Ramos (cell line): ENCODE data around the gene C15orf61.

Experiments
- in situ Hi-C: fragments of 300-500 bp; cut with MboI; formaldehyde crosslinking; loops from one replicate; pipeline ENCODE4 v1.14.3; 2022; ENCODE audit warnings: low sequenced_read_pairs; ENCODE audit not compliant: unreplicated experiment

The C15orf61 gene

DNA sequence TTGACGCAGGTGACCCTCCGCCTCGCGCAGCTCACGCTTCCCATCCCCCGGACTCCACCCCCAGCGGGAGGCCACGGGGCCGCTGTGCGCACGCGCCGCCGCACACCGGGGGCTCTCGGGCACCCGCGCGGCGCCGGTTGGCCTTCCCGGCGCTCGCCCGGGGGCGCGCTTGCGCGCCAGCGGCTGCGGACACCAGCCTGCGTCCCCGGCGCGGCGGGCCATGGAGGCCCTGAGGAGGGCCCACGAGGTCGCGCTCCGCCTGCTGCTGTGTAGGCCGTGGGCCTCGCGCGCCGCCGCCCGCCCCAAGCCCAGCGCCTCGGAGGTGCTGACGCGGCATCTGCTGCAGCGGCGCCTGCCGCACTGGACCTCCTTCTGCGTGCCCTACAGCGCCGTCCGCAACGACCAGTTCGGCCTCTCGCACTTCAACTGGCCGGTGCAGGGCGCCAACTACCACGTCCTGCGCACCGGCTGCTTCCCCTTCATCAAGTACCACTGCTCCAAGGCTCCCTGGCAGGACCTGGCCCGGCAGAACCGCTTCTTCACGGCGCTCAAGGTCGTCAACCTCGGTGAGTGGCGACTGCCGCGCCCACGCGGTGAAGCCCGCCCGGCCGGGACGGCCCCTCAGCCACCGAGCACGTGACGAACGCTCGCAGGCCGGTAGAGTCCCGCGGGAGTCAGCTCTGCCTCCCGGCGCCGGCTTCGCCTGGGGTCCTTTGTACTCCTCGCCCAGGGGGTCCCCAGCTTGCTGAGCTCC, at the start of gene C15orf61:
C15orf61 (plus strand) TSS at position 103 of the 754 bp plus-strand sequence; CDS start at position 221, 118 bp downstream.
- in situ Hi-C loops: no loop called here

DNA sequence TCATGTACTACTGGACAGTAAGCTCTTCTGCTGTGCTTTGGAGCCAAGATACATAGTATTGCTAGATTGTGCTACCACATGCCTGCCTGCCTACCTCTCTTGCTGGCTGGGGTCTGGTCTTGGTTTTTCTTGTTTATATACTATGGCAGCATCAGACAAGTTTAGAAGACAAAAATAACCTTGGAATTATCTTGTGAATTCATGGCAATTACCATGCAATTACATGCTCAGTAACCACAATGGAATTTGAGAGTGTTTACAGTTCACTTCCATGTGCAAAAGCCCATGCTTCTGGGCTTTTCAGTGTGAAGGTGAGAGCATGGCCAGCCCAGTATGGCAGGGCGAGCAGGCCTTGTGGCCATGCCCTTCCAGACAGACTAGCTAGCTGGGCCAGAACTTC, 48.0 kb upstream of the C15orf61 start:
- in situ Hi-C loops: no loop called here

DNA sequence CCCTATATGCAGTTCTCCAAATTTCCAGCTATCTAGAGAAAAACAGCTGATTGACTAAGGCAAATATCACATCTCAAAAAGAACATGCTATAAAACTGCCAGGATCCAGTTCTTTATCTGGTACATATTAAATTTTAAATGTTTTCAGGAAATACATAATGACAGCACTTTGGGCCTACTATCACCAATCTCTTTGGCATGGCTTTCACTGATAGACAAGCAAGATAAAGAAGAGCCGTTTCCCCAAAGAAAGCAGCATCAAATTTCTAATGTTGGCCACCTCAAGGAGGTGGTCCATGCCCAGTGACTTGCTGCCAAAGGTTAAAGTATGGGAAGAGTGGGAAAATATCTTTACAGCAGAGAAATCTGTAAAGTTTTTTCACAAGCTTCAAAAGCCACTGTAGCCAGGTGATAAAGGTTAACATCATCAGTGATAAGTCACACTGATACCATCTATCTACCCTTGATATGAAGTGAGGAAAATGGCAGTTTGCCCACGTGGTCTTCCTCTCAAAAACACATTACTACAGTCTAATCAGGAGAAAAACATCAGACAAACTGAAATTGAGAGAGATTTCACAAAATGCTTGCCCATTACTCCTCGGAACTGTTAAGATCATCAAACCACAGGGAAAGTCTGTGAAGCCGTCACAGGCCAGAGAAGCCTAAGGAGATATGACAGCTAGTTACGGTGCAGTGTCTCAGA, 46.4 kb upstream of the C15orf61 start:
- in situ Hi-C loops: no loop called here

DNA sequence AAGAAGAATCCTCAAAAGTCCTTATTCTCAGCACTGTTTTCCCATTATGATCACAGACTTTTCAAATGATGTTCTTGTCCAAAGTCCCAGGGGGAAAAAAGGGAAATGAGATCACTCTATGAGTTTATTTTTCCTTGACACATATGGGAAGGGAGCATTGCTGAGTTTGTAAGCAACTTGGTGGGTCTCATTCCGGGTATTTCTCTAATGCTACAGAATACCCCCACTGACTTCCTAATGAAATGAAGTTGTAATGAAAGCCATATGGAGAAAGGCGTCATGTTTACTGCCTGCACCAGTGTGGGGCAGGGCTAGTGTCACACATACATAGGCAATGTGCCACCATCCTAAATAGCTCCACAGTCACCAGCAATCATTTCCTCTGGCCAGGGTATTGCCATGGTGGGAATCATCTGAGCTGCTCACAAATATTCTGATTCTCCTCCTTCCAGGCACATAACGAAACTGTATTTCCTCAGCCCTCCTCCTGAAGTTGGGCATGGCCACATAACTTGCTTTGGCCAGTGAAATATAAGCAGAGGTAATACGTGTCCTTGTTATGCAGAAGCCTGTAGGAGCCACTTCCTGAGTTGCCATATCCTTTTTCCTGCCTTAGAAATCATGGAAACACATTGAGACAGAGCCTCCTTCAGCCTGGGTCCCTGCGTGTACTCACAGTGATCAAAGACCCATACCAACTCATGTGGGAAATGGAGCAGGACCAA, 41.0 kb upstream of the C15orf61 start:
- in situ Hi-C loops: no loop called here

DNA sequence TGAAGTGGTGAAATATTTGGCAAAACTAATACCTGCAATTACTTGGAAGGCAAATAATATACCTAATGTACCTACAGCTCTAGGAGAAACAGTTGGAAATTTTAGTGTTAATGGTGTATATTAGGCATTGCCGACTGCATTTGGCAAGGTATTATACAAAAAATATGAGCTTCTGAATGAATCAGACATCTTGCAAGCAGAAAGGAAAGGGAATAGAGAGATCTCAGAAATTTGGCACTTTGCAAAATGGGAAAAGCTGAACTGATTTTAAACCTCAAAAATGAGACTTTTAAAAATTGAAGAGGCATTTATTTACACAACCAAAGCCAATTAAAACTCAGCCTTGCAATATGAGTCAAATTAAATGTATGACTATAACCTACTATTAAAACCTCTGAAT, 40.2 kb upstream of the C15orf61 start:
- in situ Hi-C loops: no loop called here

DNA sequence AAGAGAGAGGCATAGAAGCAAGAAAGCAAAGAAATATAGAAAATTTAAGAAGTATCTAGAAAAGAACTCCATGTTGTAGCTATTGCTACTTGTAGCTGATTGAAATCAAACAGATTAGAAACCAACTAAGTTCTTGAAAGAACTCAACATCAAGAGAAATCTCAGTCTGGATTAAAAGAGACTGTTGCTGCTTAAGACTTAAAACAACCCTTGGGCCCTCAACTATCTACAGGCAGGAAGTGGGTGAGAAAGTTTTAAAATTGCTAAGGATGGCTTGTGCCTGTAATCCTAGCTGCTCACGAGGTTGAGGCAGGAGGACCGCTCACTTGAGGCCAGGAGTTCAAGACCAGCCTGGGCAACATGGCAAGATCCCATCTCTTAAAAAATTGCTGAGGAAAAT, 39.3 kb upstream of the C15orf61 start:
- in situ Hi-C loops: no loop called here

DNA sequence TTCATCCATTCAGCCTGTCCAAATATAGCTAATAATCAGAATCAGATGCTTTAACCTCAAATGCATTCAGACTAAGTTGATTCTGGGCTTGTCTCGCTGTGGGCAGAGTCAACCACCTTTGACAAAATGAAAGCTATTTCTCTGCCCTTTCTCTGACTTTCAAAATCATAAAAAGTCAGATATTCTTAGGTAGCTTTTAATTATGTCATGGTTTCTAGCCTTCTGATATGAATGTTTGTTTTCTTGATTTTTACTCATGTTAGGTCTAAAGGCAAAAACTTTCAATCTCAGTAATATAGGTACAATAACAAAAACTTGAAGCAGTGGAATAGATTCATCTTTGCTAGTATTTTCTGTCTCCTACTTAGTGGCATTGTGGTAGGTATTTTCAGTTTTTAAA, 25.3 kb upstream of the C15orf61 start:
- in situ Hi-C loops: no loop called here

DNA sequence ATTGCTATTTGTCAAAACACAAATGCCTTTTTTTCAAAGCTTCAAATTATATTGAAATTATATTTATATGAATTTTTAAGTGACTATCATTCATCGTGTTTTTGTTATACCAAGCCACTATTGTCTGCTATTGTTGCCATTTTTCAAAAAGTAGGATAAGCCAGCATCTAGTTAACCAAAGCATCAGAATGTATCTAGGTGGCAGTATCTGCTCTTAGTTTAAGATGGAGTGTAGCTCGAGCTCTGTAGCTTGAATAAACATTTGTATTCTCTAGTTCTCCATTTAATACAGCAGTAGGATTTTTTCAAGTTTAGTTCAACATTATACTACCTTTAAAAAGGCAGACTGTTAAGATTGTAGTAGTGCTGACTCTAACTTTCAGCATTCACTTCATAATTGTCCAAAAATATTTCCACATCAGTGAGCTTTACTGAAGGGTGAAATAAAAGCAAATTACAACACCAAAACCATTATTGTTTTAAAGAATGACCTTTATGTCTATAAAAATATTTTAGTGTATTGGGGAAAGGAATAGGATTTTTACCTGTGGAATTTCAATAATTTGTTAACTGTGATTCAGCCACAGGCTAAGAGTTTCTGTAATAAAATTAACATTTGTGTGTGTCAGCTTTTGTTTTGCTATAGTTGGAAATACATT, 19.6 kb upstream of the C15orf61 start:
- in situ Hi-C loops: no loop called here

DNA sequence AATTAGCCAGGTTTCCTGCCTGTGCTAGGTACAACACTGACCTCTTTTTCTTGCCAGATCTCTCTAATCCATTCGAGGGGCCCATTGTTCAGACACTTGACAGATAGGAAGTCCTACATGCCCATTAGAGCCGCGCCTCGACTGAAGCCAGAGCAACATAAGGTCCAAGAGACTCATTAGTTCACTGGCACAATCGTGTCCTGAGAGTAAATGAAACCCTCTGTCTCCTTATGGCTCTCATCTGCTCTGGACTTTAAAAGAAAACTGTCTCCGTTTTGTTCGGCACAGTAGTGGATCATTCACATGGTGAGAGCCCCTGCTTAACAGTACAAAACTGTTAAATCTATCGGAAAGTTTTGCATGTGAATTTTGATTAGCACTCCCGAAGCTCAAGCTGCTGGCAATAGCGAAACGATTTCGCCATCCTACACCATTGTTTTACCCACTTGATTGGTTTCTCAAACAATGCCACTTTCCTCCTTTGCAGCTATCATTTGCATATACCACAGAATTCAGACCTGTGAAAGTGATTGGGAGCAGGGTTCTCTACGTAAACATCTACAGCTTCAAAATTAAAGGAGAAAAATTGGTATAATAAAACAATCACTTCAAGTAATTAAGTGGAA, 19.0 kb upstream of the C15orf61 start:
- in situ Hi-C loops: no loop called here

DNA sequence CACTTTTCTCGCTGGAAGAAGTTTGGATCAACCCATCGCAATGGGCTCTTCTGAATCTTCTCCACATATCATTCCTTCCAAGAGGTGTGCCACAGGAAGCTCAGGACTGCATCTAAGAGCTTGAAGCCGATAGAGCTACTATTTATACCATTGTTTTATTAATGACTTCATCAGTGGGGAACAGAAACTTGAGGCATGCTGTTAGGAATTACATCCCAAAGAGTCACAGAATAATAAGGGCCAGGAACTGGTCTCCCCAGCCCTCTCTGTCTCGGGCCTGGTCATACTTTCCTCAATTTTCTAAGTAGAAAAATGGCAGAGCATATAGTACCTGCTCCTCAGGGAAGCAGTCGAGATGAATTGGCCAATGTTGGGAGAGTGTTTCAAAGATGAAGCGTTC, 16.9 kb upstream of the C15orf61 start:
- in situ Hi-C loops: no loop called here

DNA sequence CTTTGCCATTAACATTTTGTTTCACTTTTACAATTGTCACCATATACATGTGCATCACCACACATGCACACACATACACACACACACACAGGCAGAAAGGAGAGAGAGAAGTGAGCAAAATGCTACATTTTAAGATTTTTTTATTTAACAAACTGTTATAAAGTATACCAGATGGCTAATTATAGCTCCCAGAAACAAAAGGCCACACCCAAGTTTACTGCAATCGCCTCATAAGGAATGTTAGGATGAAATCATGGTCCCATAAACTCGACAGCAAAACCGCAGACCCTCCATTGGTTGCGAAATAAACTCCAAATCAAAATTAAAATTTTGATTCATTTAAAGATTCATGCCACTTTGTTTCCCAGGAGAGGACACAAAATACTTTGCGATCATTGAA, 16.1 kb upstream of the C15orf61 start:
- in situ Hi-C loops: no loop called here

DNA sequence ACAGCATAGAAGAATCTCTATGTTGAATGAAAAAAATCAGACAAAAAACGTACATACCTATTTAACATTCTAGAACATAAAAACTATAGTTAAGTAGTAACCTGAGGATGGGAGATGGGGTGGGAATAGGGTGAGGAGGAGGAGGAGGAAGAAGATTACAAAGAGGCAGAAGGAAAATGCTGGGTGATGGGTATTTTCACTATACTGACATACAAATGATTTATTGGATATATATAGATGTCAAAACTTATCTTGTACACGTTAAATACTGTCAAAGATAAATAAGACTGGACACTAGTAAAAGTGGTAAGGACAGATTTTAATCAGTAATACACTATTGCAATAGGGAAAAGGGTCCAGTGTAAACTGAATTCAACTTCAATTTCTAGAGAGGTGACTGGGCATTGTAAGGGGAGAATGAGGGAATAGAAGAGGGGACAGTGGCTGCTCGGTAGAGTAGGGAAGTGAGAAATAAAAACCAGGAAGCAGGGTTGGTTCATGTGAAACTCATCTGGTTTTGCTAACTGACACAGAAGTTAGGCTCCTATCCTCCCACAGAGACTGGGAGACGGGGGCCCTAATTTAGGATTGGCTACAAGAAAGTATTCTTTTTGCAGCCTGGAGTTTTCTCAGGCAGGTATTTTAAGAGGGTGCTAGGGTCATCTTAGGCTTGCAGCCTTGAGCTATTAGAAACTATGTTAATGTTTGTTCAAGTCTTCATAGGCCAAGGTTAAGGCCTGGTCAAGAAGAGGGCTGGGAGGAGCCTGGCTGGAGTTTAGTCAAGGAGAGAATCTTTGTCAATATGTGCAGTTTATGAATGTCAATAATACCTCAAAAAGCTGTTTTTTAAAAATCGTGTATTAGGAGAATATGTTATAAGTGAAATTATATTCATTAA, 15.0 kb upstream of the C15orf61 start:
- in situ Hi-C loops: no loop called here

DNA sequence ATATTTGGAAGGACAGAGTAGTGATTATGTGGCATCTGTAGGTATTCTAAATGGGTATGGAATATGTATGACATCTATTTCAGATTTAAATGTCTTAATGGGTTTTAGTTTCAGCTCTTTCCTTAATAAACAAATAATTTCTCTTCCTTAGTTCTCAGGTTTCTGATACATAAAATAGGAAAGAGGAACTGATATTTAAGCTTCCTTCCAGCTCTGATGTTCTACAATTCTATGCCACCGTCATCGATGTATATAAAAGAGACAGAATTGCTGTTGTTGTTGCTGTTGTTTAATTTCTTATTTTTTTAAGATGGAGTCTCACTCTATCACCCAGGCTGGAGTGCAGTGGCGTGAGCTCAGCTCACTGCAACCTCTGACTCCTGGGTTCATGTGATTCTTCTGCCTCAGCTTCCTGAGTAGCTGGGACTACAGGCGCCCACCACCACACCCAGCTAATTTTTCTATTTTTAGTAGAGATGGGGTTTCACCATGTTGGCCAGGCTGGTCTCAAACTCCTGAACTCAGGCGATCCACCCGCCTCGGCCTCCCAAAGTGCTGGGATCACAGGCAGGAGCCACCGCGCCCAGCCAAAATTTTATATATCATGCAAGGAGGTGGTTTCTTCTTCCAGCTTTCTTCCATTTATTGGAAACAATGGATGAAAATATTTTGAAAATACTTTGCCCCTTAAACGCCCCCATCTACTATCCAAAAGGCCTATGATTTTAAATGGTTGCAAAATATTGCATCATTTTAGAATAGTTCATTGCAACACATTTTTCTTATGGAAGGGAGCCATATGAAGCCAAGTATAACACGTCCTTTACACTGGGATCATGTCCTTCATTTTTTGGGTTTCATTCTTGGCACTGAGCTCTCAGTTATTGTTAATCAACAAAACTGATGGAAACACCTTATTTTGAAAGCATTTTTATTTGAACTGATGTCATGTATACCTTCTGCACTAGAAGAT, 13.9 kb upstream of the C15orf61 start:
- in situ Hi-C loops: no loop called here

DNA sequence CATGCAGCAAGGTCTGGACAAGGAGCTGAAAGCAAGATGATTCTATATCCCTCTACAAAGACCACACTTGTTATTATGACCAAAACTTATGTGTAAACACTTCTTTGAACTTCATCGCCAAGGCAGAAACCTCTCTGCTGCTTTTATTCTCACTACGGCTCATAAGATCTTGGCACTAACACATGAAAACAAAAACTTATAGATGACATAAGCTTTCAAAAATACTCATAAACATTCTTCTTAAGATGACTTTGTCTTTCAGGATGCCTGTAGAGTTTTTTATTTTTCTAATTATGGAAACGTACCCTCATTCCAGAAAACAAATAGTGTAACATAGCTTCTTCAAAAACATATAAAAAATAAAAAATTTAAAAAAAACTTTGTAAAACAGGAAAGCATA, 12.5 kb upstream of the C15orf61 start:
- in situ Hi-C loops: no loop called here

DNA sequence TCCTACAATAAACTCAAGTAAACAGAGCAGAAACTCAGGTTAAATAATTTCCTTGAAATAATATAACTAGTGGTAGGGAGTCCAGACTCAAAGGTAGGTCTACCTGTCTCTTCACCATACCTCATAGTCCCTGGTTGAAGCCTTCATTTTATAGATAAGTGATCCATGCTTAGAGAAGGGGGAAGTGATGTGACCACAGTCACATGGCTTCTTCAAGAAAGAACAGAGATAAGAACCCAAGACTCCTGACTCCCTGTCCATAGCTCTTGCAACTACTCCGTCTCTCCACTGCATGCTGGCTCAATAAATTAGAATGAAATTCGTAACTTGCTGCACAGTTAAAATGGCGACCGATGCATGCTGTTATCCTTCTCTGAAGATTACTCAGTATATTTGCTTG, 11.0 kb upstream of the C15orf61 start:
- in situ Hi-C loops: no loop called here

DNA sequence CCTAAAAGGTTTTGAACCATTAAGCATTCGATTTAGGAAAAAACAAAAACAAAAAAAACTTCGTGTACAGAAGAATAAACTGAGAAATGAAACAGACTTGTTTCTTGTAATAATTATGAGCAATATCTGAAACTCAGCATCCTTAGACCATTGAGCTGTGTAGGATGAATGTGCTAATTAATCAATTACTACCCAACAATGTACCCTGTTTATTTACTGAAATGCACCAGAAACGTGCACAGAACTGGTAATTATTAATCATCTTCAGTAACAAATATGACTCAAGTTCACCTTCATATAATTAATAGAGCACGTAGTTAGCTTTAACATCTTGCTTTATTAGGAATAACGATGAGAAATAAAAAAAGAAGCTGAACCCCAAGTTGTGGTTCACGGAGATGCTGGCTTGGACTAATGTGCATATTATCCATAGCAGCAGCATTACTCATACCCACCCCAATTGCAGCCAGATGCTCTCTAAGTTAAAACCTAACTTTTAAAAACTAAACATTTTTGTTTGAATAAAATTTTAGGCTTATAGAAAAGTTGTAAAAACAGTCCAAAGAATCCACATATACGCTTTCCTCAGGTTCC, 10.2 kb upstream of the C15orf61 start:
- in situ Hi-C loops: no loop called here

DNA sequence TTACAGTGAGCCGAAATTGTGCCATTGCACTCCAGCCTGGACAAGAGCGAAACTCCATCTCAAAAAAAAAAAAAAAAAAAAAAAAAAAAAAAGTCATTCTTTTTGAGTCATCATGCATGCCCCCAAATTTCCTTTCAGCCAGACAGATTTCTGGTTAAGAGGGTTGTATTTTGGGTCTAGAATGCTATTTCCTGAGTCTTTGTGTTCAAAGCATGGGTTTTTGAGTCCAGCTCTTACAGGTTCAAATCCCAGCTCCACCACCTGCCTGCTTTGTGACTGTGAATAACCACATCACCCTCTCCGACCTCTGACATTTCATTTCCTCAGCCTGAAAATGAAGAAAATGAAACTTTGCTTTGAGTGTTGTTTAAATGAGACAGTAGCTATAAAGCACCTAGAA, 9.3 kb upstream of the C15orf61 start:
- in situ Hi-C loops: no loop called here

DNA sequence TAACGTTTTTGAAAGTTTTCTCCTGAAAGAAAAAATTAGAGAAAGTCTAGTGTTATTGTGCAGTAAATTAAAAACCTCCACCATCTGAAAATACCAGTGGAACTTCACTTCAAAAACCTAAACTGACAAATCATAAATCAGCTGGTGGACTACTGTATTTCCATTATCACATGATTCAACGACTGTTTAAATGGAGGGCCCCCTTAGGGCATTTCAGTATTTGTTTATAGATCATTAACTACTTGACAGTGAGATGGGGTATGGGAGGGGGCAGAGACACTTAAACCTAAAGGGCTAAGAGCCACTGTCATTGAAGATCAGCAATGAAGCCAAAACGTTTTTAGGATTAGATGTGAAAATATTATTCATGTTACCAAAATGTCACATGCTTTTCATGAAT, 8.8 kb upstream of the C15orf61 start:
- in situ Hi-C loops: no loop called here
